Left lobe of liver (tissue), 2 donors: Measurements from ENCODE around the gene ZNF648. TPM values are rescaled to one million over a fixed set of nuclear protein-coding genes. Genes with fewer than 3 reads are reported as not detected.
A peak's percentile ranks its signal among the peaks of the same experiment; 100 is the strongest.
"Not testable (repeated sequence)": the region's sequence is repeated elsewhere in the genome, so short reads cannot be mapped to it uniquely, and the experiment has no call there.

Experiments used
- ATAC-seq: fragments of 200-7000 bp; cut with Tn5 transposase; one replicate; pipeline ENCODE4 v1.9.1; 2020; ENCODE audit warnings: mild to moderate bottlenecking, moderate library complexity
- DNase-seq: peaks from one replicate; pipeline ENCODE4 v3.0.0-alpha.2; 2020; ENCODE audit warnings: low spot score
- total RNA-seq: library from RNA; stranded (reverse); gene quantifications from one replicate; pipeline ENCODE4 v1.2.1, GENCODE V29; 2021
- donor health status: DM: no; HTN: no; CAD: no; lungs with moderate emphysema.
- donor health status: DM: no; HTN: yes; CAD: no.

The ZNF648 gene
- total RNA-seq, 1 donor from 2014 or later, result 0.81 TPM

DNA sequence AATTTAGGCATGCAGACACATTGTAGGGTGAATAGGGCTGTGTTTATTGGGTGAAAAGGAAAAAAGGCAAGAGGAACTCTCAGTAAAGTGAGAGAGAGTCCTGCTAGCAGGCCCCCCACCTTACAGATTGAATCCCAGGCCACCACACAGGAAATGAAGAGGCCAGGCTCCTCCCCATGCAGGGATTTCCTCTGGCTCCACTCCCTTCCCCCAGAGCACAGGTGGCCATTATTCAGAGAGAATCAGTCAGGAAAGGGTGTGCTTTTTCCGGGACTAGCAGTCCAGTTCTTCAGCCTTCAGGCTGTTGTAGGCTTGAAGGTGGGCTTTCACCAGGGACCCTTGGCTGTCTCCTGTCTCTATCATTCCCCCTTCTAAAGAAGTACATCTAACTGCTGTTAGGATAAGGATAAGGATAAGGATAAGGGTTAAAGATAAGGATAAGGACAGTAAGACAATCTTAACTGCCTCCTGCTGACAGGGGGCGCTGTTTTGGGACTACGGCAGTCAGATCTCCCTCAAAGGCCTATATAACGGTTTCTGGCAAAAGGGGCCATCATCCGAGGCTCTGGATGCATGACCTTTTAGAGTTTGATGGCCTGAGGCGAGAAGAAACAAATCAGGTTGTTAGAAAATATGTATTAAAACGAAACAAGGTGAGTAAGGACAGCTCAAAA lies 26.3 kb downstream of the ZNF648 start:
- DNase-seq (no peak), ATAC-seq (no peak)

DNA sequence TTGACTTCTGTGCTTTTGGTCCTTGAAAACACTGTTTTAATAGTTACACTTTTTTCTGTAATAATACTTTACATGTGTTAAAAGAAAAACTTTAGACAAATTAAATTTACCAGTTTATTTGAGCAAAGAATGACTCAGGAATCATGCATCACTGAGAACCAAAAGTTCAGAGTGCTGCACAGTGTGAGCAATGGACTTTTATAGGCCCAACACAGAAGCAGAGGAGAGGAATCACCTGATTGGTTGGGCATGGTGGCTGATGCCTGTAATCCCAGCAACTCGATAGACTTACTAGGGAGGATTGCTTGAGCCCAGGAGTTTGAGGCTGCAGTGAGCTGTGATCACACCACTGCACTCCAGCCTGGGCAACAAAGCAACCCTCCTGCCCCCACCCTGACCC lies 29.3 kb downstream of the ZNF648 start:
- ATAC-seq, result no peak
- no peak for DNase-seq

DNA sequence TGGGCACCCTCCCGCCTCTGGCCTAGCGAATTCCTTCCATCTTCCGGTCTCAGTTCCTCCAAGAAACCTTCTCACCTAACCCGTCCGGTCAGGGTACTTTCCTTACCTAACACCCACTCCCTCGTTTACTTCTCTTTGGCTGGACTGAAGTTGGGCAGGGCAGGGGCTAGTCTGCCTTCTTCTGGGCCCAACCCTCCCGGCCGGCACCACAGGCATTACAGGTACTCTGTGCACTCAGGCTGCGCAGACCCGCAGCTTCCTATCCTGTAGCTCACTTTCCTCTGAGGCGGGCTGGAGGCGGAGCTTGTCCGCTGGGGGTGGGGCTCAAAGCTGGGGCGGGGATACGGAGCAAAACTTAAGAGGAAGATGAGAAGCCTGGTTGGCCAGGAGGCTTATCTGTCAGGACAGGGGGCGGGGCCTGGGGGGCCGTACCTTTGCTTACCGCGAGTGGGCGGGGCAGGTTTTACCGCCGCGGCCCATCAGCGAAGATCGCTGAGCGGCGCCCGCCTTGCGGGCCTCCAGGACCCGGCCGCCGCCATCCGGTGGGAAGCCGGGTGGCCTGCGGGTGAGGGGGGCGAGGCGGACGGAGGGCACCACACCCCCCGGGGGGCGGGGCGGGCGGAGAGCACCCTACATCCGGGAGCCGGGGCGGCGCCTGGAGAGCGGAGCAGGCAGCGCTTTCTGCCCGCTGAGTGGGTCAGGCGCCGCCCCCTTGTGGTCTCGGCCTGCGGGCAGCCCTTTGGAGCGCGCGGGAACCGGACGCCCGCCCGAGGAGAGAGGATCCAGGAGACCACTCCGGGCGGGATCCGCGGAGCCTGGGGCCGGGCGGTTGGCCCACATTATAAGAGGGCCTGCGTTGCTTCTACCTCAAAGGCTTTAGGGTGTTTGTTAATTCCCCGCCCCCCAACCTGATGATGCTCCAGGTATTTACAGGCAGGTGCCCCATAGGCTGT lies 31.9 kb downstream of the ZNF648 start:
- ATAC-seq, result peak; percentile 98
- DNase-seq, result peak; percentile 99

DNA sequence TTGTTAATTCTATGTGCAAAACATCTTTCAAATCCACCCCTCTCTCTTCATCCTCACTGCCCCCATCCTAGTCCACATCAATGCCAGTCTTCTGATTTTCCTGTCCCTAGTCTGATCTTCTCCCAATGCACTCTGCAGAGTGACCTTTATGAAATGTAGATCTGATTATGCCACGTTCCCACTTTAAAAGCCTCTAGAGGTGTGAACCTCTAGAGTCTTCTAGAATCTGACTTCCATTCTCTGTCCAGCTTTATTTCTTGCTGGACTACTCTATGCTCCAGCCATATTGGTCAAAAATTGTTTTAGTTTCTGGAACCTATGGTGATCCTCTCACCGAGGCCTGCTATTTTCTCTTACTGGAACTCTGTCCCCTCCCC lies 32.5 kb downstream of the ZNF648 start:
- DNase-seq (no peak), ATAC-seq (no peak)

DNA sequence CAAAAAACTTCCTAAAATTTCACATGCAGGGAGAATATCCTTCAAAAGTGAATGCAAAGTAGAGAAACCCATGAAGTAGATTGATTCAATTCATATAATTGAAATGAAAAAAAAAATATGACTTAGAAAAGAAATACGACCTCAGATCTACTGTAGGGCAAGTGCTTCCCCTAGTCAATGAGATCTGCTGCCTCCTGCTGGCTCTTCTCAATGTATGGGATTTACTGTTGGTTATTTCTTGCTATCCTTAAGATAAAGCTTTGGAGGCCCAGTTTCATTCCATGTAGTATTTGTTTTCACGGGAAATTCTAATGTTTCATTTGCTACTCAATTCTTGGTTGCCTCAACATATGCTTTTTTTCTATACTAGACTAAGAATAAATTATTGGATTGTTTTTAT lies 46.2 kb downstream of the ZNF648 start:
- DNase-seq, result no peak

DNA sequence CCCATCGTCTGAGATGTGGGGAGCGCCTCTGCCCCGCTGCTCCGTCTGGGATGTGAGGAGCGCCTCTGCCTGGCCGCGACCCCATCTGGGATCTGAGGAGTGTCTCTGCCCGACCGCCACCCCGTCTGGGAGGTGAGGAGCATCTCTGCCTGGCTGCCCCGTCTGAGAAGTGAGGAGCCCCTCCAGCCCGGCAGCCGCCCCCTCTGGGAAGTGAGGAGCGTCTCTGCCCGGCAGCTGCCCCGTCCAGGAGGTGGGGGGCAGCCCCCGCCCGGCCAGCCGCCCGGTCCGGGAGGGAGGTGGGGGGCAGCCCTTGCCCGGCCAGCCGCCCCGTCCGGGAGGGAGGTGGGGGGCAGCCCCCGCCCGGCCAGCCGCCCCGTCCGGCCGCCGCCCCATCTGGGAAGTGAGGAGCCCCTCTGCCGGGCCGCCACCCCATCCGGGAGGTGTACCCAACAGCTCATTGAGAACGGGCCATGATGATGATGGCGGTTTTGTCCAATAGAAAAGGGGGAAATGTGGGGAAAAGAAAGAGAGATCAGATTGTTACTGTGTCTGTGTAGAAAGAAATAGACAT lies 50.6 kb downstream of the ZNF648 start:
- not testable (repeated sequence) for ATAC-seq, DNase-seq

More for the DNA sequence above, 46.2 kb downstream of the ZNF648 start:
- ATAC-seq, result no peak

DNA sequence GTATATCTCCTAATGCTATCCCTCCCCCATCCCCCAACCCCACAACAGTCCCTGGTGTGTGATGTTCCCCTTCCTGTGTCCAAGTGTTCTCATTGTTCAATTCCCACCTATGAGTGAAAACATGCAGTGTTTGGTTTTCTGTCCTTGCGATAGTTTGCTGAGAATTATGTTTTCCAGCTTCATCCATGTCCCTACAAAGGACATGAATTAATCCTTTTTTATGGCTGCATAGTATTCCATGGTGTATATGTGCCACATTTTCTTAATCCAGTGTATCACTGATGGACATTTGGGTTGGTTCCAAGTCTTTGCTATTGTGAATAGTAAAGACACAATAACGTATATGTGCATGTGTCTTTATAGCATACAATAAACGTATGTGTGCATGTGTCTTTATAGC lies 56.1 kb downstream of the ZNF648 start:
- not testable (repeated sequence) for DNase-seq, ATAC-seq

DNA sequence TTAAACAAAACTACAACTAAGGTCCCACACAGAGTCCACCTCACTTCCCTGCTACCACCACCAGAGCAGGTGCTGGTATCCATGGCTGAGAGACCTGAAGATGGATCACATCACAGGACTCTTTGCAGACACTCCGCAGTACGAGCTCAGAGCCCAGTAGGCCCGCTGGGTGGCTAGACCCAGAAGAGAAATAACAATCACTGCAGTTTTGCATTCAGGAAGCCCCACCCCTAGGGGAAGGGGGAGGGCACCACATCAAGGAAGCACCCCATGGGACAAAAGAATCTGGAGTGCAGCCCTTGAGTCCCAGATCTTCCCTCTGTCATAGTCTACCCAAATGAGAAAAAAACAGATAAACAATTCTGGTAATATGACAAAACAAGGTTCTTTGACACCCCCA lies 56.9 kb downstream of the ZNF648 start:
- no peak for DNase-seq
- ATAC-seq, result no peak
